ENCODE data around the gene PDE7B. TPM values are rescaled to one million over a fixed set of nuclear protein-coding genes. Genes with fewer than 3 reads are reported as not detected.

PDE7B gene
- total RNA-seq, 1 donor = 25.3 TPM

DNA sequence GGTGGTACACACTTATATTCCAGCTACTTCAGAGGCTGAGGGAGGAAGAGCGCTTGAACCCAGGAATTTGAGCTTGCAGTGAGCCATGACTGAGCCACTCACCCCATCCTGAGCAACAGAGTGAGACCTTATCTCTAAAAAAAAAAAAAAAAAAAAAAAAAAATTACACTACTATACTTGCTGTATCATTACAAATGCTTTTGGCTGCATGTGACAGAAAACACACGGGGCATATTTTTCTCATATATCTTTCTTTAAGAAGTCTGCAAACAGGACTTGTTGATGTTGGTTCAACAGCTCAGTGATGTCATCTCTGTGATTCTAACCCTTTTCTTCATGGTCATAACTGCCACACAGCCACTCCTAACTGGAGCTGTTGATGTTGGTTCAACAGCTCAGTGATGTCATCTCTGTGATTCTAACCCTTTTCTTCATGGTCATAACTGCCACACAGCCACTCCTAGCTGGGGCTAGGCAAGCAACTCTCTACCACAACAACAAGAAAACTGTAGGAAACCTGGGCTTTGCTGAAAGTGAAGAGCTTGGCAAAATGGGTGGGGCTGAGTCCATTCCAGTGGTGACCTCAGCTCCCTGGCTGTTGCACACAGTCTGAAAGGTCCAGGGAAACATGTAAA, 378.8 kb downstream of the PDE7B start:
- Histone ChIP-seq H3K79me2 (ENCODE audit: insufficient read depth, low read length) (no peaks in the 10 kb centered on the region), H3K27me3 (ENCODE audit: insufficient read depth, low read length) (no peaks in the 10 kb centered on the region), H3K4me1 (ENCODE audit: insufficient read depth, low read length) (peaks cover 14% of the 10 kb centered on the region), H3K4me3 (ENCODE audit: insufficient read depth, low read length) (no peak overlapping the region), H4K20me1 (ENCODE audit: insufficient read depth, low read length) (no peaks in the 10 kb centered on the region), H2AFZ (ENCODE audit: low read length) (peak overlapping the region; percentile 83), H3K4me2 (ENCODE audit: insufficient read depth, low read length) (no peak overlapping the region), H3K36me3 (ENCODE audit: insufficient read depth, low read length) (no peaks in the 10 kb centered on the region), H3K9me3 (ENCODE audit: low read depth, low read length) (no peaks in the 10 kb centered on the region), H3K27ac (ENCODE audit: low read depth, low read length) (peak overlapping the region; percentile 30)
- TF ChIP-seq, protein P1, sequence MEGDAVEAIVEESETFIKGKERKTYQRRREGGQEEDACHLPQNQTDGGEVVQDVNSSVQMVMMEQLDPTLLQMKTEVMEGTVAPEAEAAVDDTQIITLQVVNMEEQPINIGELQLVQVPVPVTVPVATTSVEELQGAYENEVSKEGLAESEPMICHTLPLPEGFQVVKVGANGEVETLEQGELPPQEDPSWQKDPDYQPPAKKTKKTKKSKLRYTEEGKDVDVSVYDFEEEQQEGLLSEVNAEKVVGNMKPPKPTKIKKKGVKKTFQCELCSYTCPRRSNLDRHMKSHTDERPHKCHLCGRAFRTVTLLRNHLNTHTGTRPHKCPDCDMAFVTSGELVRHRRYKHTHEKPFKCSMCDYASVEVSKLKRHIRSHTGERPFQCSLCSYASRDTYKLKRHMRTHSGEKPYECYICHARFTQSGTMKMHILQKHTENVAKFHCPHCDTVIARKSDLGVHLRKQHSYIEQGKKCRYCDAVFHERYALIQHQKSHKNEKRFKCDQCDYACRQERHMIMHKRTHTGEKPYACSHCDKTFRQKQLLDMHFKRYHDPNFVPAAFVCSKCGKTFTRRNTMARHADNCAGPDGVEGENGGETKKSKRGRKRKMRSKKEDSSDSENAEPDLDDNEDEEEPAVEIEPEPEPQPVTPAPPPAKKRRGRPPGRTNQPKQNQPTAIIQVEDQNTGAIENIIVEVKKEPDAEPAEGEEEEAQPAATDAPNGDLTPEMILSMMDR (IDR thresholded peaks at IDR 0.05; ENCODE audit: extremely low read depth, low read depth, low read length) = no peak
- no peak for DNase-seq (ENCODE audit: insufficient read length, low spot score, missing footprints)

GRCh38 chr6:136232701-136233100, 381.2 kb downstream of the PDE7B start:
- H3K36me3 ChIP-seq (ENCODE audit: insufficient read depth, low read length) = no peaks in the 10 kb centered on the region
- TF ChIP-seq, protein P1 (IDR thresholded peaks at IDR 0.05; ENCODE audit: extremely low read depth, low read depth, low read length) = no peak
- H3K4me3 ChIP-seq (ENCODE audit: insufficient read depth, low read length) = no peak overlapping the region
- H4K20me1 ChIP-seq (ENCODE audit: insufficient read depth, low read length) = no peaks in the 10 kb centered on the region
- peaks cover 11% of the 10 kb centered on the region for H3K4me1 ChIP-seq (ENCODE audit: insufficient read depth, low read length)
- H3K27me3 ChIP-seq (ENCODE audit: insufficient read depth, low read length) = no peaks in the 10 kb centered on the region
- H3K4me2 ChIP-seq (ENCODE audit: insufficient read depth, low read length) = no peak overlapping the region
- no peak overlapping the region for H2AFZ ChIP-seq (ENCODE audit: low read length)
- H3K79me2 ChIP-seq (ENCODE audit: insufficient read depth, low read length) = no peaks in the 10 kb centered on the region
- no peaks in the 10 kb centered on the region for H3K9me3 ChIP-seq (ENCODE audit: low read depth, low read length)
- no peak for DNase-seq (ENCODE audit: insufficient read length, low spot score, missing footprints)
- H3K27ac ChIP-seq (ENCODE audit: low read depth, low read length) = no peak overlapping the region

- Histone ChIP-seq H3K4me2 (ENCODE audit: insufficient read depth, low read length) (no peak overlapping the region), H3K27ac (ENCODE audit: low read depth, low read length) (no peak overlapping the region), H2AFZ (ENCODE audit: low read length) (no peak overlapping the region), H4K20me1 (ENCODE audit: insufficient read depth, low read length) (no peaks in the 10 kb centered on the region), H3K36me3 (ENCODE audit: insufficient read depth, low read length) (no peaks in the 10 kb centered on the region), H3K4me3 (ENCODE audit: insufficient read depth, low read length) (no peak overlapping the region), H3K4me1 (ENCODE audit: insufficient read depth, low read length) (peaks cover 11% of the 10 kb centered on the region), H3K27me3 (ENCODE audit: insufficient read depth, low read length) (no peaks in the 10 kb centered on the region), H3K9me3 (ENCODE audit: low read depth, low read length) (no peaks in the 10 kb centered on the region), H3K79me2 (ENCODE audit: insufficient read depth, low read length) (no peaks in the 10 kb centered on the region)
- TF ChIP-seq, protein P1 (IDR thresholded peaks at IDR 0.05; ENCODE audit: extremely low read depth, low read depth, low read length) = no peak
- no peak for DNase-seq (ENCODE audit: insufficient read length, low spot score, missing footprints)
Measured at GRCh38 chr6:136235233-136235564, 383.7 kb downstream of the PDE7B start.

GRCh38 chr6:136236466-136237293, 385.2 kb downstream of the PDE7B start:
- Histone ChIP-seq H3K4me2 (ENCODE audit: insufficient read depth, low read length) (no peak overlapping the region), H2AFZ (ENCODE audit: low read length) (no peak overlapping the region), H4K20me1 (ENCODE audit: insufficient read depth, low read length) (no peaks in the 10 kb centered on the region), H3K27me3 (ENCODE audit: insufficient read depth, low read length) (no peaks in the 10 kb centered on the region), H3K27ac (ENCODE audit: low read depth, low read length) (no peak overlapping the region), H3K9me3 (ENCODE audit: low read depth, low read length) (no peaks in the 10 kb centered on the region), H3K79me2 (ENCODE audit: insufficient read depth, low read length) (no peaks in the 10 kb centered on the region), H3K36me3 (ENCODE audit: insufficient read depth, low read length) (no peaks in the 10 kb centered on the region), H3K4me3 (ENCODE audit: insufficient read depth, low read length) (no peak overlapping the region), H3K4me1 (ENCODE audit: insufficient read depth, low read length) (peaks cover 6% of the 10 kb centered on the region)
- no peak for DNase-seq (ENCODE audit: insufficient read length, low spot score, missing footprints)
- TF ChIP-seq, protein P1 (IDR thresholded peaks at IDR 0.05; ENCODE audit: extremely low read depth, low read depth, low read length) = no peak

Data from osteoblast (primary cell).